H1 (cell line): ENCODE data around the gene HIBCH. TPM values are rescaled to one million over a fixed set of nuclear protein-coding genes. Genes with fewer than 3 reads are reported as not detected.

Experiments used
- CTCF ChIA-PET: fragments of 300-600 bp; sonication (Branson Sonifier 250); formaldehyde crosslinking; loops from one replicate; lab custom pipeline; 2021; ENCODE audit not compliant: partially characterized antibody; lab: Charles Lee
- POLR2A ChIA-PET: fragments of 300-600 bp; sonication (Branson Sonifier 250); formaldehyde crosslinking; loops from one replicate; lab custom pipeline; 2021; ENCODE audit warnings: inconsistent platforms; ENCODE audit not compliant: partially characterized antibody; lab: Charles Lee
- DNase-seq, 2 experiments: peaks; one replicate each; pipeline versions ENCODE4 v3.0.0 to v3.0.0-alpha.2; 2010 to 2022; ENCODE audit warnings: low spot score in 2 of 2, low read depth in 1 of 2, mixed read lengths in 1 of 2
- FAIRE-seq: peaks from 2 replicates; lab custom pipeline; 2011; peaks lifted over from hg19 to GRCh38; lab: Jason Lieb, UNC
- H2AFZ ChIP-seq: 2 replicates; pipeline ENCODE4 v1.8.1; 2012; ENCODE audit warnings: low read length, inconsistent platforms
- H2AK5ac ChIP-seq: 2 replicates; pipeline ENCODE4 v1.6.1; 2013; ENCODE audit warnings: low read depth, low read length
- H2BK120ac ChIP-seq: replicated peaks from 2 replicates; pipeline ENCODE3; 2013; ENCODE audit warnings: low read depth, low read length, inconsistent platforms
- H2BK12ac ChIP-seq: 2 replicates; pipeline ENCODE4 v1.6.1; 2013; ENCODE audit warnings: low read depth, low read length
- H2BK15ac ChIP-seq: 2 replicates; pipeline ENCODE4 v1.6.1; 2013; ENCODE audit warnings: low read length
- H2BK20ac ChIP-seq: 2 replicates; pipeline ENCODE4 v1.6.1; 2013; ENCODE audit warnings: low read length
- H2BK5ac ChIP-seq: 2 replicates; pipeline ENCODE4 v1.6.1; 2013; ENCODE audit warnings: low read depth, low read length
- H3K14ac ChIP-seq: 2 replicates; pipeline ENCODE4 v1.6.1; 2013; ENCODE audit warnings: inconsistent platforms; ENCODE audit not compliant: insufficient read length
- H3K18ac ChIP-seq: 2 replicates; pipeline ENCODE4 v1.6.1; 2013; ENCODE audit warnings: low read length; ENCODE audit errors: extremely low read depth
- H3K23ac ChIP-seq: 2 replicates; pipeline ENCODE4 v1.6.1; 2013; ENCODE audit warnings: inconsistent platforms; ENCODE audit not compliant: insufficient read length
- H3K23me2 ChIP-seq: 2 replicates; pipeline ENCODE4 v1.6.1; 2013; ENCODE audit warnings: low read depth, low read length
- H3K27ac ChIP-seq: 2 replicates; pipeline ENCODE4 v1.6.1; 2011; ENCODE audit warnings: low read depth, low read length, inconsistent platforms
- H3K27me3 ChIP-seq, 4 experiments: replicated peaks in 1 of 4; 1 replicate in 1 of 4; 2 replicates in 3 of 4; pipeline versions ENCODE4 v1.6.1 to v1.8.1; 2011 to 2013; ENCODE audit warnings: low read length in 3 of 4, mild to moderate bottlenecking in 3 of 4, inconsistent platforms in 2 of 4, mixed read lengths in 2 of 4, moderate library complexity in 1 of 4; ENCODE audit not compliant: control insufficient read depth in 3 of 4, insufficient read depth in 3 of 4; ENCODE audit errors: extremely low read depth in 1 of 4
- H3K36me3 ChIP-seq, 4 experiments: 2 replicates each; pipeline versions ENCODE4 v1.6.1 to v1.8.1; 2011 to 2013; ENCODE audit warnings: mild to moderate bottlenecking in 4 of 4, low read length in 3 of 4, moderate library complexity in 2 of 4, control low read depth in 1 of 4, inconsistent platforms in 1 of 4; ENCODE audit not compliant: insufficient read depth in 4 of 4, control insufficient read depth in 2 of 4
- H3K4ac ChIP-seq: replicated peaks from 2 replicates; pipeline ENCODE3; 2013; ENCODE audit warnings: low read length, low read depth, mixed read lengths, inconsistent platforms; ENCODE audit not compliant: insufficient read length
- H3K4me1 ChIP-seq, 4 experiments: replicated peaks in 1 of 4; 1 replicate in 1 of 4; 2 replicates in 3 of 4; pipeline versions ENCODE4 v1.6.1 to v1.8.1; 2011 to 2013; ENCODE audit warnings: low read length in 3 of 4, inconsistent platforms in 2 of 4, mixed read lengths in 1 of 4; ENCODE audit not compliant: insufficient read depth in 4 of 4, control insufficient read depth in 3 of 4
- H3K4me2 ChIP-seq, 2 experiments: 2 replicates each; pipeline versions ENCODE4 v1.6.1 to v1.8.1; 2011 to 2013; ENCODE audit warnings: low read depth in 2 of 2, low read length in 2 of 2, control low read depth in 1 of 2, inconsistent platforms in 1 of 2, mild to moderate bottlenecking in 1 of 2; ENCODE audit not compliant: insufficient read depth in 1 of 2
- H3K4me3 ChIP-seq, 4 experiments: fragments of 200-600, 300-600 bp in 1 of 4; sonication (generic), shearing (Covaris generic), sonication (Bioruptor Twin) in 1 of 4; 2 replicates each; pipeline versions ENCODE4 v1.5.1 to v1.8.1; 2011 to 2016; ENCODE audit warnings: low read length in 4 of 4, low read depth in 3 of 4, control low read depth in 2 of 4, inconsistent platforms in 2 of 4, mild to moderate bottlenecking in 2 of 4, mixed read lengths in 1 of 4, moderate library complexity in 1 of 4; ENCODE audit not compliant: insufficient read depth in 2 of 4; ENCODE audit errors: extremely low read depth in 1 of 4
- H3K56ac ChIP-seq: replicated peaks from 2 replicates; pipeline ENCODE3; 2013; ENCODE audit warnings: low read depth, mild to moderate bottlenecking, mixed read lengths, low read length, inconsistent platforms; ENCODE audit not compliant: insufficient read length
- H3K79me1 ChIP-seq: 2 replicates; pipeline ENCODE4 v1.6.1; 2013; ENCODE audit warnings: low read depth, low read length, control low read depth
- H3K79me2 ChIP-seq, 2 experiments: 2 replicates each; pipeline versions ENCODE4 v1.6.1 to v1.8.1; 2012 to 2013; ENCODE audit warnings: low read length in 2 of 2, mild to moderate bottlenecking in 2 of 2, inconsistent platforms in 1 of 2; ENCODE audit not compliant: insufficient read depth in 2 of 2, control insufficient read depth in 1 of 2
- H3K9ac ChIP-seq, 4 experiments: replicated peaks in 1 of 4; 1 replicate in 1 of 4; 2 replicates in 3 of 4; pipeline versions ENCODE4 v1.6.1 to v1.8.1; 2011 to 2013; ENCODE audit warnings: low read depth in 3 of 4, low read length in 3 of 4, control low read depth in 2 of 4, mild to moderate bottlenecking in 2 of 4, moderate library complexity in 2 of 4, inconsistent platforms in 1 of 4; ENCODE audit errors: extremely low read depth in 1 of 4
- H3K9me3 ChIP-seq, 2 experiments: 2 replicates each; pipeline versions ENCODE4 v1.6.1 to v1.8.1; 2012 to 2013; ENCODE audit warnings: mild to moderate bottlenecking in 2 of 2, moderate library complexity in 2 of 2, control low read depth in 1 of 2, inconsistent platforms in 1 of 2, low read depth in 1 of 2, low read length in 1 of 2, mixed read lengths in 1 of 2; ENCODE audit not compliant: insufficient read depth in 2 of 2
- H4K20me1 ChIP-seq, 2 experiments: replicated peaks in 1 of 2; 2 replicates each; pipeline versions ENCODE3 to v1.8.1; 2011 to 2013; ENCODE audit warnings: inconsistent platforms in 2 of 2, low read length in 2 of 2, mild to moderate bottlenecking in 1 of 2; ENCODE audit not compliant: insufficient read depth in 2 of 2, control insufficient read depth in 1 of 2
- H4K5ac ChIP-seq: 2 replicates; pipeline ENCODE4 v1.6.1; 2013; ENCODE audit warnings: low read length, low read depth, mixed read lengths, inconsistent platforms; ENCODE audit not compliant: insufficient read length
- H4K8ac ChIP-seq: 2 replicates; pipeline ENCODE4 v1.8.0; 2013; ENCODE audit warnings: mild to moderate bottlenecking, moderate library complexity, low read length, inconsistent platforms; ENCODE audit not compliant: insufficient read depth; ENCODE audit errors: extremely low read depth
- H4K91ac ChIP-seq: replicated peaks from 2 replicates; pipeline ENCODE3; 2013; ENCODE audit warnings: low read length, mixed read lengths, inconsistent platforms; ENCODE audit not compliant: insufficient read length
- BCL11A ChIP-seq, 2 experiments: IDR thresholded peaks; one replicate each; pipeline ENCODE4 v1.6.1; 2011; ENCODE audit warnings: low read depth in 2 of 2, low read length in 2 of 2, mild to moderate bottlenecking in 2 of 2
- CBX5 ChIP-seq: fragments of 300-800, 300-1000 bp; sonication (generic); IDR thresholded peaks from 2 replicates; pipeline ENCODE4 v1.7.1; 2016; ENCODE audit warnings: antibody characterized with exemption, low read length, low read depth
- CBX8 ChIP-seq: fragments of 300-800, 300-1000 bp; sonication (generic); IDR thresholded peaks from 2 replicates; pipeline ENCODE4 v1.7.1; 2016; ENCODE audit warnings: low read depth, low read length, borderline replicate concordance
- CEBPB ChIP-seq: IDR thresholded peaks from 2 replicates; pipeline ENCODE4 v1.6.1; 2012; ENCODE audit warnings: low read depth, low read length
- CHD2 ChIP-seq: IDR thresholded peaks from 2 replicates; pipeline ENCODE4 v1.6.1; 2012; ENCODE audit warnings: low read length, improper control_type of control experiment
- EGR1 ChIP-seq: IDR thresholded peaks from 2 replicates; pipeline ENCODE4 v1.6.1; 2011; ENCODE audit warnings: low read depth, low read length, borderline replicate concordance
- EZH2 ChIP-seq: fragments of 200-600 bp; sonication (generic); IDR thresholded peaks from 2 replicates; pipeline ENCODE4 v1.7.1; 2012; ENCODE audit warnings: low read depth, mild to moderate bottlenecking, moderate library complexity, low read length, inconsistent platforms; ENCODE audit not compliant: severe bottlenecking
- KDM1A ChIP-seq: fragments of 200-600, 300-600 bp; sonication (generic); IDR thresholded peaks from 2 replicates; pipeline ENCODE4 v1.7.1; 2016; ENCODE audit warnings: mild to moderate bottlenecking, low read length, borderline replicate concordance
- KDM5A ChIP-seq: fragments of 200-600 bp; IDR thresholded peaks from 2 replicates; pipeline ENCODE4 v1.7.1; 2012; ENCODE audit warnings: mild to moderate bottlenecking, low read length, inconsistent platforms, mixed read lengths
- MAFK ChIP-seq: IDR thresholded peaks from 2 replicates; pipeline ENCODE4 v1.6.1; 2012; ENCODE audit warnings: low read depth, mild to moderate bottlenecking, improper control_type of control experiment, low read length
- NANOG ChIP-seq: IDR thresholded peaks from 2 replicates; pipeline ENCODE4 v1.6.1; 2011; ENCODE audit warnings: low read length, low read depth, mild to moderate bottlenecking, inconsistent platforms; ENCODE audit not compliant: insufficient read depth, poor library complexity, severe bottlenecking
- POLR2AphosphoS5 ChIP-seq: IDR thresholded peaks from 2 replicates; pipeline ENCODE4 v1.6.1; 2011; ENCODE audit warnings: low read depth, low read length
- RBBP5 ChIP-seq: IDR thresholded peaks from 2 replicates; pipeline ENCODE4 v1.7.1; 2012; ENCODE audit warnings: low read depth, mild to moderate bottlenecking, inconsistent platforms, low read length, moderate library complexity, borderline replicate concordance
- SIN3A ChIP-seq, 2 experiments: IDR thresholded peaks in 1 of 2; conservative IDR thresholded peaks in 1 of 2; 2 replicates each; pipeline ENCODE4 v1.6.1; 2011 to 2012; ENCODE audit warnings: low read length in 2 of 2, improper control_type of control experiment in 1 of 2, low read depth in 1 of 2, mild to moderate bottlenecking in 1 of 2
- TAF1 ChIP-seq: IDR thresholded peaks from 2 replicates; pipeline ENCODE4 v1.6.1; 2011; ENCODE audit warnings: mild to moderate bottlenecking, low read depth, low read length
- WGBS, 2 experiments: shearing (Covaris generic) in 1 of 2; methylation state at CpG; one replicate each; pipeline versions ENCODE4 v1.1.6 to v1.1.7; 2013 to 2015; ENCODE audit warnings: low lambda C conversion rate in 2 of 2, mixed read lengths in 2 of 2, inconsistent platforms in 1 of 2, low coverage in 1 of 2, missing lambda C conversion rate in 1 of 2; ENCODE audit not compliant: insufficient replicate concordance in 2 of 2, insufficient coverage in 1 of 2, insufficient read length in 1 of 2; ENCODE audit errors: extremely low coverage in 1 of 2, missing lambda C conversion rate in 1 of 2; 5-methylcytosine and 5-hydroxymethylcytosine counted together
- polyA plus RNA-seq, 7 experiments: library from polyadenylated mRNA; depleted of rRNA in 3 of 7; stranded (reverse) in 5 of 7; unstranded in 2 of 7; fragments of >200 nt in 5 of 7; fragments of 200-250 nt in 2 of 7; gene quantifications; 1 replicate in 5 of 7; 2 replicates in 1 of 7; 4 replicates in 1 of 7; pipeline versions ENCODE4 v1.2.1 to v1.2.3, GENCODE V29; 2011 to 2013; ENCODE audit warnings: missing spikeins in 2 of 7, mixed read lengths in 2 of 7
- total RNA-seq: library from RNA; stranded (reverse); fragmentation: NEBNext Ultra II Directional; extraction: Animal tissue kit (Norgen Biotek cat#: 25700); gene quantifications from 2 replicates; pipeline ENCODE4 v1.2.1, GENCODE V29; 2021

The HIBCH gene
- total and polyA plus RNA-seq, 2 of the 8 experiments (the other 6 are each of a cell fraction or from before 2014, with no cell fraction given): 7.5 to 31.8 TPM

DNA sequence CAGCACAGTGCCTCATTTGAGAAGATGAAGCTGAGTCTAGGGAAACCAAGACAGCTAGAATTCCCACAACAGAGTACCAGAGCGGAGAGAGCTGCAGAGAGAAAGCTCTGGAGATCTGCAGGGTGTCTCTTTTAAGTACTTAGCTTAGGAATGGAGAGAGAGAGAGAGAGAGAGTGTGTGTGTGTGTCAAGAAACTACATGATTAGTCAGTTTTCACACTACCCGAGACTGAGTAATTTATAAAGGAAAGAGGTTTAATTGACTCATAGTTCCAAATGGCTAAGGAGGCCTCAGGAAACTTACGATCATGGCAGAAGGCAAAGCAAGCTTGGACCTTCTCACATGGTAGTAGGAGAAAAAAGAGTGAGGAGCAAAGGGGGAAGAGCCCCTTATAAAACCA is 64.0 kb downstream of the HIBCH start:
- ChIA-PET CTCF (interaction anchor here (0.8 to 1.3 kb wide), 2 partner anchors 8 to 9 kb away, joined by 3 to 4 read pairs; no protein-coding TSS in a partner anchor), POLR2A (no interaction called here)
- no peak overlapping the region for H3K4me3 ChIP-seq
- H3K4me2 ChIP-seq: no peak overlapping the region
- H2BK15ac ChIP-seq: no peak overlapping the region
- no peak for DNase-seq
- 82% methylated on average over 3 of the region's 3 CpGs; no CpG with 5 or more reads in 1 of the 2 experiments for WGBS, 2 experiments
- H3K27ac ChIP-seq: no peak overlapping the region
- H3K4ac ChIP-seq: no peak overlapping the region
- no peak overlapping the region for H3K9ac ChIP-seq
- FAIRE-seq: no peak
- no peaks in the 10 kb centered on the region for H3K9me3 ChIP-seq
- no peaks in the 10 kb centered on the region for H4K20me1 ChIP-seq
- no peak overlapping the region for H2BK20ac ChIP-seq
- no peaks in the 10 kb centered on the region for H3K79me1 ChIP-seq
- H2BK120ac ChIP-seq: no peak overlapping the region
- no peak overlapping the region for H2AFZ ChIP-seq
- H3K23me2 ChIP-seq: no peaks in the 10 kb centered on the region; the same call in 1 of the 2 replicates
- H3K4me1 ChIP-seq: no peaks in the 10 kb centered on the region
- H3K56ac ChIP-seq: no peak overlapping the region
- no peak overlapping the region for H4K8ac ChIP-seq
- H3K18ac ChIP-seq: no peak overlapping the region
- H3K23ac ChIP-seq: no peak overlapping the region
- no peak overlapping the region for H3K14ac ChIP-seq
- no peak overlapping the region for H2BK5ac ChIP-seq
- H4K5ac ChIP-seq: no peak overlapping the region
- H3K79me2 ChIP-seq: no peaks in the 10 kb centered on the region
- H2AK5ac ChIP-seq: no peak overlapping the region
- H4K91ac ChIP-seq: no peak overlapping the region
- H3K27me3 ChIP-seq: peaks cover 0 to 1% (median 0%) of the 10 kb centered on the region in 4 experiments; a peak in 1 of 7 replicates
- peaks cover 0 to 6% (median 3%) of the 10 kb centered on the region in 4 experiments; a peak in 3 of 8 replicates for H3K36me3 ChIP-seq
- no peak overlapping the region for H2BK12ac ChIP-seq
- TF ChIP-seq KDM5A (no peak), KDM1A (no peak), CBX8 (no peak), MAFK (no peak), POLR2AphosphoS5 (no peak), NANOG (no peak), EZH2 (no peak), RBBP5 (no peak), CHD2 (no peak), CEBPB (no peak), EGR1 (no peak), TAF1 (no peak), CBX5 (no peak), BCL11A (IDR thresholded peaks at IDR 0.05; ENCODE audit: low read depth in 2 of 2, low read length in 2 of 2) (no peak), SIN3A (conservative IDR thresholded peaks at IDR 0.05 in 1 of 2, IDR thresholded peaks at IDR 0.05 in 1 of 2; ENCODE audit: low read depth in 1 of 2, low read length in 2 of 2) (no peak)
